Spleen (tissue), 11 donors: ENCODE measurements around the gene STPG1. TPM values are rescaled to one million over a fixed set of nuclear protein-coding genes. Genes with fewer than 3 reads are reported as not detected.
A peak's percentile ranks its signal among the peaks of the same experiment; 100 is the strongest.

ENCODE experiments used
- DNase-seq: peaks from one replicate; pipeline ENCODE4 v3.0.0-alpha.2; 2020
- H3K27ac ChIP-seq, 8 donors: fragments of 200-600 bp; sonication (generic) in 7 of 8; 1 replicate in 4 of 8; 2 replicates in 4 of 8; pipeline versions ENCODE4 v1.5.0 to v1.8.0; 2016 to 2021; ENCODE audit warnings: inconsistent platforms in 4 of 8, mild to moderate bottlenecking in 4 of 8, moderate library complexity in 1 of 8
- H3K27me3 ChIP-seq, 7 donors: fragments of 200-600 bp; sonication (generic) in 6 of 7; replicated peaks in 1 of 7; 1 replicate in 4 of 7; 2 replicates in 3 of 7; pipeline versions ENCODE4 v1.5.0 to v1.8.0; 2016 to 2021; ENCODE audit warnings: inconsistent platforms in 3 of 7, mild to moderate bottlenecking in 1 of 7
- H3K36me3 ChIP-seq, 6 donors: fragments of 200-600 bp; sonication (generic) in 5 of 6; 1 replicate in 4 of 6; 2 replicates in 2 of 6; pipeline versions ENCODE4 v1.5.0 to v1.8.0; 2016 to 2021; ENCODE audit warnings: inconsistent platforms in 2 of 6
- H3K4me1 ChIP-seq, 6 donors: fragments of 200-600 bp; sonication (generic) in 5 of 6; 1 replicate in 3 of 6; 2 replicates in 3 of 6; pipeline versions ENCODE4 v1.5.0 to v1.8.0; 2016 to 2021; ENCODE audit warnings: inconsistent platforms in 3 of 6
- H3K4me3 ChIP-seq, 8 donors: fragments of 200-600 bp; sonication (generic) in 7 of 8; 1 replicate in 4 of 8; 2 replicates in 4 of 8; pipeline versions ENCODE4 v1.5.0 to v1.8.0; 2016 to 2021; ENCODE audit warnings: inconsistent platforms in 4 of 8, mild to moderate bottlenecking in 4 of 8, moderate library complexity in 2 of 8
- H3K9me3 ChIP-seq, 8 donors: fragments of 200-600 bp; sonication (generic) in 7 of 8; 1 replicate in 4 of 8; 2 replicates in 4 of 8; pipeline versions ENCODE4 v1.5.0 to v1.8.0; 2016 to 2021; ENCODE audit warnings: inconsistent platforms in 4 of 8
- POLR2A ChIP-seq, 3 donors: fragments of 450-650 bp; IDR thresholded peaks; one replicate each; pipeline ENCODE4 v1.5.1; 2017; ENCODE audit warnings: antibody characterized with exemption in 3 of 3, mild to moderate bottlenecking in 1 of 3
- POLR2AphosphoS5 ChIP-seq, 3 donors: sonication (generic); formaldehyde crosslinking; IDR thresholded peaks; one replicate each; pipeline ENCODE4 v1.5.1; 2017; ENCODE audit warnings: antibody characterized with exemption in 3 of 3
- WGBS, 5 donors: extraction: QIAGEN DNeasy Blood & Tissue Kit in 3 of 5; methylation state at CpG; one replicate each; pipeline versions ENCODE4 v1.1.5 to v1.1.7; 2013 to 2018; 5-methylcytosine and 5-hydroxymethylcytosine counted together
- intact Hi-C: fragments of 100-400 bp; cut with DNase I; formaldehyde crosslinking; loops from one replicate; pipeline ENCODE4 v1.15.0; 2023; ENCODE audit warnings: low total_unique reads
- polyA plus RNA-seq, 3 donors: library from polyadenylated mRNA; stranded (reverse); fragments of 200-250 nt; gene quantifications; one replicate each; pipeline ENCODE4 v1.2.1, GENCODE V29; 2013
- total RNA-seq, 7 donors: library from RNA; depleted of rRNA in 3 of 7; stranded (reverse); fragments of >200 nt in 3 of 7; fragmentation: NEBNext Ultra II Directional in 4 of 7; extraction: Animal tissue kit (Norgen Biotek cat#: 25700) in 4 of 7; gene quantifications; one replicate each; pipeline versions ENCODE4 v1.1.0 to v1.2.1, GENCODE V29; 2016 to 2021
- TF ChIP-seq, protein P1 (sequence below), 11 experiments: fragments of 200-600 bp in 7 of 11; fragments of 450-650 bp in 4 of 11; sonication (generic) in 4 of 11; IDR thresholded peaks in 8 of 11; conservative IDR thresholded peaks in 3 of 11; 1 replicate in 7 of 11; 2 replicates in 4 of 11; pipeline versions ENCODE4 v1.4.0 to v1.8.0; 2016 to 2021; ENCODE audit warnings: antibody characterized with exemption in 11 of 11, inconsistent platforms in 4 of 11, mild to moderate bottlenecking in 1 of 11
- donor health status: healthy with polysubstance abuse.
- donor health status: DM: no; HTN: no; CAD: no; lungs with moderate emphysema.
- donor health status: DM: no; HTN: no; CAD: no.
- donor health status: Bipolar disorder and iron deficiency.
- donor health status: healthy.
- donor health status: DM: no; HTN: no; CAD: no.
- donor health status: DM: yes; HTN: yes; CAD: no.

STPG1 gene
- total and polyA plus RNA-seq, 10 donors: 1.5 to 5.8 (median 3.7) TPM

DNA sequence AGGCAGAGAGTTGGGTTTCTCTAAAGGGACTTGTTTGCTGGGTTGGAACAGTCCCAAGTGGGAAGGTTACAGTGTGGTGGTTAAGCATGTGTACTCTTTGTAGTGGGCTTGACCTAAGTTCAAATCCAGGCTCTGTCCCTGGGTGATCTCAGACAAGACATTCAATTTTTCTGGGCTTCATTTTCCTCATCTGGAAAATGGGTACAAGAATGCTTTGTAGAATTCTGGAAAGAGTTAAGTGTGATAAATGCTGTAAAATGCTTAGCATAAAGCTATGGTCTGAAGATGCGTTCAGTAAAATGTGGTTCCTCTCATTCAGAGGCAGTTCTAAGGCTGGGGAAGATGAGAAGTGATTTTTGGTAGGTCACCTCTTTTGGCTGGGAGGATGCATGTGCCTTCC, 93.6 kb downstream of the STPG1 start:
- Histone ChIP-seq H3K36me3 (no peaks in the 10 kb centered on the region), H3K27ac (no peak overlapping the region), H3K4me1 (peaks cover 8 to 56% (median 36%) of the 10 kb centered on the region in 6 donors), H3K4me3 (no peak overlapping the region), H3K27me3 (peaks cover 0 to 92% (median 53%) of the 10 kb centered on the region in 7 donors), H3K9me3 (no peaks in the 10 kb centered on the region)
- TF ChIP-seq POLR2AphosphoS5 (IDR thresholded peaks at IDR 0.05): no peak
- TF ChIP-seq, protein P1, sequence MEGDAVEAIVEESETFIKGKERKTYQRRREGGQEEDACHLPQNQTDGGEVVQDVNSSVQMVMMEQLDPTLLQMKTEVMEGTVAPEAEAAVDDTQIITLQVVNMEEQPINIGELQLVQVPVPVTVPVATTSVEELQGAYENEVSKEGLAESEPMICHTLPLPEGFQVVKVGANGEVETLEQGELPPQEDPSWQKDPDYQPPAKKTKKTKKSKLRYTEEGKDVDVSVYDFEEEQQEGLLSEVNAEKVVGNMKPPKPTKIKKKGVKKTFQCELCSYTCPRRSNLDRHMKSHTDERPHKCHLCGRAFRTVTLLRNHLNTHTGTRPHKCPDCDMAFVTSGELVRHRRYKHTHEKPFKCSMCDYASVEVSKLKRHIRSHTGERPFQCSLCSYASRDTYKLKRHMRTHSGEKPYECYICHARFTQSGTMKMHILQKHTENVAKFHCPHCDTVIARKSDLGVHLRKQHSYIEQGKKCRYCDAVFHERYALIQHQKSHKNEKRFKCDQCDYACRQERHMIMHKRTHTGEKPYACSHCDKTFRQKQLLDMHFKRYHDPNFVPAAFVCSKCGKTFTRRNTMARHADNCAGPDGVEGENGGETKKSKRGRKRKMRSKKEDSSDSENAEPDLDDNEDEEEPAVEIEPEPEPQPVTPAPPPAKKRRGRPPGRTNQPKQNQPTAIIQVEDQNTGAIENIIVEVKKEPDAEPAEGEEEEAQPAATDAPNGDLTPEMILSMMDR (IDR thresholded peaks at IDR 0.05 in 8 of 11, conservative IDR thresholded peaks at IDR 0.05 in 3 of 11): no peak
- no peak for TF ChIP-seq POLR2A (IDR thresholded peaks at IDR 0.05)
- intact Hi-C loops: no loop called here
- WGBS, 5 donors: 78 to 80% (median 79%) methylated on average over 1 of the region's 1 CpG
- no peak for DNase-seq

DNA sequence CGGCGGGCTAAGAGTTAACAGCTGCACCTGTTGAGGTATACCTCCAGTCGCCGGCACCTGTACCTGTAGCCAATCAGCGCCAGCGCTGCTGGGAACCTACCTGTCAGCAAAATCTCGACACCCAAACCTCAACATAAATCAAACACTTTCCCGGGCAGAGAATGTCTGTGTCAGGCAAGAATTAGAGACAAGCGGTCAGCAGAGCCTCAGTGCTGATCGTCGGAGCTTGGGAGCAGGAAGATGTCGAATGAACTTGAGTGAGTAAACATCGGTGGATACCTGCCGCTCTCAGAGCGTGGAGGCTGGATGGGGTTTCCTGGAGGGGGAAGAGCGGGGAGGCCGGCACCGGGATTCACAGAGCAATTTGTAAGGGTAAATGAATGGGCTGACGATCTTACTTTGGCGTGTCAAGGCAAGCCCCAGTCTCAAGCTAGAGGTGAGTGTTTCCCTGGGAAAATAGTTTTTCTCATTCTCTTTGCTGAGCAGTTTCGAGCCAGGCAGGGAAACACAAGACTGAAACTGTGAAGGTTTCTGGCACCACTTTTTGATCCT, 94.2 kb downstream of the STPG1 start, which contains the start of gene GRHL3:
Gene GRHL3, plus strand, starts transcription at position 46 of the 552 bp plus-strand sequence. Its CDS starts 195 bp downstream, at position 241.
- peak within 1 kb of the TSS in 1 of 8 donors; percentile 13 for H3K4me3 ChIP-seq
- H3K27ac ChIP-seq: no peak within 1 kb of the TSS
- no peak for TF ChIP-seq POLR2A (IDR thresholded peaks at IDR 0.05)
- TF ChIP-seq, protein P1 (IDR thresholded peaks at IDR 0.05 in 8 of 11, conservative IDR thresholded peaks at IDR 0.05 in 3 of 11): no peak
- no peak for DNase-seq
- H3K4me1 ChIP-seq: peaks cover 8 to 56% (median 36%) of the 10 kb centered on the region in 6 donors
- no peaks in the 10 kb centered on the region for H3K9me3 ChIP-seq
- peaks cover 0 to 96% (median 53%) of the 10 kb centered on the region in 7 donors for H3K27me3 ChIP-seq
- intact Hi-C loops: no loop called here
- no peaks in the 10 kb centered on the region for H3K36me3 ChIP-seq
- 3 to 10% (median 6%) methylated on average over 21 of the region's 21 CpGs for WGBS, 5 donors

DNA sequence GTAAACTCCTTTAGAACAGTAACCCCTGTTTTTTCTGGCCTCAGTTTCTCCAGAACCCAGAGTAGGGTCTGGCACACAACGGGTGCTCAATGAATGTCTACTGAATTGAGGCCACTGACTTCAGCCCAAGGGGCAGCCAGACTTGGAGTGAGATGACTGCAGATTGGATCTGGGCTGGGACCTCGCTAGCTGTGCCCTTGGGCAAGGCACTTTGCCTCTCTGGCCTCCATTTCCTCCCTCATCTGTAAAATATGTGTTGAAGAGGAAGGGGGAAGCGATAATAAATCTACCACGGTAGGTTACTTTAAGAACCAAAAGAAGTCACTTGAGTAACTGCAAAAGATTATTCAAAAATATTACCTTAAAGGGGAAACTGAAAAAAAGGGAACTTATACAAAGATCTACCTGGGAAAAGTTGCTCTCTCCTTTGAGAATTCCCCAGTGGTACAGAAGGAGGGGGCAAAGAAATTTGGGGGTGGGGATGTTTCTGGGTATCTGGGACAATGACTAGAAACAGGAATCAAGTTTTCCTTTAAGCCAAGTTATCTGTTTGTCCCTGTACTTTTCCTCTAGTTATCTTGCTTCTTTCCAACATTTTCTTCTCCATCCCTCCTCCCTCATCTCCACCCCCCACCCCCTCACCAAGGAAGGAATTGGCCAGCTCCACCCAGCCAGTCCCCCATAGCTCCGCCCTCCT, 94.8 kb downstream of the STPG1 start:
- peaks cover 8 to 56% (median 36%) of the 10 kb centered on the region in 6 donors for H3K4me1 ChIP-seq
- 16 to 30% (median 18%) methylated on average over 5 of the region's 5 CpGs for WGBS, 5 donors
- peaks cover 0 to 95% (median 53%) of the 10 kb centered on the region in 7 donors for H3K27me3 ChIP-seq
- H3K9me3 ChIP-seq: no peaks in the 10 kb centered on the region
- intact Hi-C loops: no loop called here
- no peak for TF ChIP-seq POLR2AphosphoS5 (IDR thresholded peaks at IDR 0.05)
- TF ChIP-seq, protein P1 (IDR thresholded peaks at IDR 0.05 in 8 of 11, conservative IDR thresholded peaks at IDR 0.05 in 3 of 11): no peak
- no peak for TF ChIP-seq POLR2A (IDR thresholded peaks at IDR 0.05)
- H3K4me3 ChIP-seq: peak overlapping the region in 1 of 8 donors; percentile 13
- H3K36me3 ChIP-seq: no peaks in the 10 kb centered on the region
- DNase-seq: no peak
- H3K27ac ChIP-seq: no peak overlapping the region

DNA sequence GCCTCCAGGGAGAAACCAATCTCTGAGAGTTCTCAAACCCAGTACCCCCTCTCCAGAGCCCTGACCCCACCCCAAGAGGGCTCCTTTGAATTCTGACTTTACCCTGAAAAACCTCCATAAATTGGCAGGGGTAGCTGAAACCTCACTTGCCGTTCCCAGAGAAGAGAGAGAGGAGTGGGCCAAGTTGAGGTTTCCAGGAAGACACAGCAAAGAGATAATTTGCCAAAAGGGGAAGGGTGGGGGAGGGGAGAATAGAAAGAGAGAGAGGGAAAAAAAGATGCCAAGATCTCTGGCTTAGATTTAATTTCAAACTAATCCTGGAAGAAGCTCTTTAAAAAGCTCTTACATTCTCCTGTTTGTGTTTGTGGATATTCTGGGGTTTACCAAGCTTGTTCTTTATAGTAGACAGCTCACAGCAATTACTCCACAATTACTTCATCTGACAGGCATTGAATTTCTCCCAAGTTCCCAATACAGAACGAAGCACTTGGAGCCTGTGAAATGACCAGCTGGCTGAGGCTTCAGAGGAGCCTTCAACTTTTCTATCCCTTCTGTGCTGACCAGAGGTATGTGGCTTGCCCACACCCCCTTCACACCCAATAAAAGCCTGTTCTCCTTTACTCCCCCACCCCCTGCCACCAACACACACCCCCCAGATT, 95.5 kb downstream of the STPG1 start:
- H3K27ac ChIP-seq: no peak overlapping the region
- no peaks in the 10 kb centered on the region for H3K9me3 ChIP-seq
- peaks cover 8 to 53% (median 36%) of the 10 kb centered on the region in 6 donors for H3K4me1 ChIP-seq
- peaks cover 0 to 93% (median 53%) of the 10 kb centered on the region in 7 donors for H3K27me3 ChIP-seq
- no peaks in the 10 kb centered on the region for H3K36me3 ChIP-seq
- TF ChIP-seq, protein P1 (IDR thresholded peaks at IDR 0.05 in 8 of 11, conservative IDR thresholded peaks at IDR 0.05 in 3 of 11): no peak
- TF ChIP-seq POLR2A (IDR thresholded peaks at IDR 0.05) (no peak), POLR2AphosphoS5 (IDR thresholded peaks at IDR 0.05) (no peak)
- no peak for DNase-seq
- H3K4me3 ChIP-seq: no peak overlapping the region
- 19 to 43% (median 26%) methylated on average over 2 of the region's 2 CpGs for WGBS, 5 donors
- intact Hi-C loops: no loop called here
